Inflammatory macrophage treated with lipopolysaccharide for 1 hour (primary cell): ENCODE data around the gene SERPINA1.

ENCODE experiments used
- DNase-seq, 2 donors: peaks; one replicate each; pipeline ENCODE4 v3.0.0-alpha.2; 2020 to 2022

SERPINA1 gene

DNA sequence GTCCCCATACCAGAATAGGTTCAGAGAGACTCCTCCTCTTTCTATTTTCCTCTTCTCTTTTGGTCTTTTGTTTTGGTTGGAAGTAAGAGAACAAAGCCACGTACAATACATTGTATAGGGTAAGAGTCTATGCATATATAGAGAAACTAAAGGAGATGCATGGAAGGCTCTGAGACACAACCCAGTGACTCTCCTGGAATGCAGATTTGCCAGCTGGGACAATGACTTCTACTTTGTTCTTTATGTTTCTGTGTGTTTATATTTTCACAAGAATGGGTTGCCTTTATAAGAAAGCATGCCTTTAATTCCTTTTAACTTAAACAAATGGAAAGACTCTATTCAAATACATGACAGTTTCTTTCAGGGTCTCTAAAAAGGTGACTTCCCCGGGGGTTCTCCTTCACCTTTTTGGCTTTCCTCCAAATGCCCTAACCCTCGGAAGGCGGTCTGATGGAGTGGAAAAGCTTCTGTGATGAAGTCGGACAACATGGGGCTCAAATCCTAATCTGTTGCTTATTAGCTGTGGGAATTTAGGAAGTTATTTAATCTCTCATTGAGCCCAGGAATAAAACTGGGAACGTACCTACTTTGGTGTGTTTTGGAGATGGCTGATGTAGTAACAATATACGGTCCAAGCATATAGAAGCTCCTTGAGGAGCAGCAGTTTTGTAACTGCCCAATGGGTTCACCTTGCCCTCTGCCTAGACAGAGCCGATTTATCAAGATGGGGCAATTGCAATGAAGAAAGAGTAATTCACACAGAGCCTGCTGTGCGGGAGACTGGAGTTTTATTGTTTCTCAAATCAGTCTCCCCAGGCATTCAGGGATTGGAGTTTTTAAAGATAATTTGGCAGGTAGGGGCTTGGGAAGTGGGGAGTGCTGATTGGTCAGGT, 9.1 kb upstream of the SERPINA1 start:
- DNase-seq, result no peak

DNA sequence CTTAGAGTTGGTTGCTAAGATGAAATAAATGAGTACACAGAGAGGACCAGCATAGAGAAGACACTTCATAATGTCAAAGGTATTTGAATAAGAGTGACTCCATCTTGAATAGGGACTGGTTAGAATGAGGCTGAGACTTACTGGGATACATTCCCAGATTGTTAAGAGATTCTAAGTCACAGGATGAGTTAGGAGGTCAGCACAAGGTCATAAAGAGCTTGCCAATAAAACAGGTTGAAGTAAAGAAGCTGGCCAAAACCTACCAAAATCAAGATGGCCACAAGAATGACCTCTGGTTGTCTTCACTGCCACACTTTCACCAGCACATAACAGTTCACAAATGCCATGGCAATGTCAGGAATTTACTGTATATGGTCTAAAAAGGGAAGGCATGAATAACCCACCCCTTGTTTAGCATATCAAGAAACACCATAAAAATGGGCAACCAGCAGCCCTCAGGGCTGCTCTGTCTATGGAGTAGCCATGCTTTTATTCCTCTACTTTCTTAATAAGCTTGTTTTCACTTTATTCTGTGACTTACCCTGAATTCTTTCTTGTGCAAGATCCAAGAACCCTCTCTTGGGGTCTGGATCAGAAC, 8.3 kb upstream of the SERPINA1 start:
- no peak for DNase-seq

DNA sequence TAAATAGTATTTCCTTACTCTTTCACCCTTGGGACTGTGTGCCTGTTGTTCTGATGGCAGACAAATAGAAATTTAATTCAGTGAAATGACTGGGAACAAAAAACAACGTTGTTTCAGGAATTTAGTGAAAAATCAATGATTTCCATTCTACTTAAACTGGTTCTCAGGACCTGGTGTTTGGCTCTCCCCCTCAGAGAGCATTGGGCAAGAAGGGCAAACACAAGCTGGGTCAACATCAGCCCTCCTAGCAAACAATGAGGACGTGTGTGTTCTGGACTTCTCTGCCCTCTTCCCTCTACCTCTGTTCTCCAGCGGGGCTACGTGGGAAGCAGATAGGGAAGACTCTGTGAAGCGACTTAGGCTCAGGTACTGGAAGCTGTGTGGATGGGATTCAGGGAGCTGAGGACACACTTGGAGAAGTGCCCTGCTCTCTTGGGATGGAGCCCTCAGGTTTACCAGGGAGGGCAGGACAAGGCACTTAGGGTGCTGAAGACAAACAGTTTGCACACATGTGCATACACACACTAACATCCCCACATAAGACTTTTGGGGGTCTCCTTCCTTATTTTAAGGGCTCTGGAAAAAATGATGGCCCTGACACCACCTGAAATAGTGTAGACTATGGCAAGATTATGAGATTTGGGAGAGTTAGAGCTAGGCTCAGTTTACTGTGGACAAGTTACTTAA, 7.6 kb upstream of the SERPINA1 start:
- DNase-seq, result peak; percentile 63 to 77

DNA sequence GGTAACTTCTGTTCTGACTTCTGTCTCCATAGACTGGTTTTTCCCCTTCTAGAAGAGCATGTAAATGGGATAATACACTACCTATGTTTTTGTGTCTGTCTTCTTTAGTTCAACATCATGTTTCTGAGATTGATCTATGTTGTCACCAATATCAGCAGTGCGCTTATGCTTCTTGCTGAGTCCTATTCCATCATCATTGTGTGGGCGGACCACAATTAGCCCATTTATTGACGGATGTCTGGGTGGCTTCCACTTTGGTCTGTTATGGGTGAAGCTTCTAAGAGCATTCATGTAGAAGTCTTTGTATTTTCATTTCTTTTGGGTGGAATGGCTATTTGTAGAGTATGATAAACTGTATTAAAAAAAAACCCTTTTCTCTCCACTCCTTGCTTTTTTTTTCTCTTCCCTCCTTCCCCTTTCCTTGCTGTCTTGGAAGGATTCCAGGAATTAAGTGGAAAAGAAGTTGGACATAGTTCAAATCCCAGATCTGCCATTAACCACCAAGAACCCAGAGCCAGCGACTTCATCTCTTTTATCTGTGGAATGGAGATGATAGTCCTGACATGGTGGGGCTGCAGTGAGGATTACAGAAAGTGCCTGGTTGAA, 7.0 kb upstream of the SERPINA1 start:
- DNase-seq, result peak; percentile 88 to 90

DNA sequence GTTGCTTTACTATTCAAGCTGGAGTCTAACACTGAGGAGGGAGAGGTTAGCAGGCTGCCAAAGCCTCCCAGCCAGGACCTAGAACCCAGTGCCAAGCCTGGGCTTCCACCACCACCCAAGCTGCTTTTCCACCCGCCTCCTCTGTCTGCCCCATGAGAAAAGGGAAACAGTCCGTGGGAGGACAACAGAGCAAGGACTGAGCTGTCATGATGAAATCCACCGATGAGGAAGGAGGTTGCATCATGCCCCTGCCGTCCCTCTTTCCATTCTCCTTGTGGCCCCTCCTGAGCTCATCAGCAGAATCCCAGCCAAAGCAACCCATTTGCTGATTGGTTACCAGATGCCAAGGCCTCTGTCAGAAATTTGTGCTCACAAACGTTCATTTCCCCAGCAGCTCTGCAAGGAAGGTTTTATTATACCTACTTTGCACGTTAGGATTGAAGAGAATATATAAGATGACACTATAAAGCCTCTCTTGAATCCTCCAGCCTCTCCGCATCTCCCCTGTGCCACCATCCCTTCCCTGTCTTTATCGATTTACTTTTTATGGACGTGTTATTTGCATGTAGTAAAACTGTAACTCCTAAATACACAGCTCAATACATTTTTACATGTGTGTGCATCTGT, 6.3 kb upstream of the SERPINA1 start:
- DNase-seq, result peak; percentile 98 to 99

DNA sequence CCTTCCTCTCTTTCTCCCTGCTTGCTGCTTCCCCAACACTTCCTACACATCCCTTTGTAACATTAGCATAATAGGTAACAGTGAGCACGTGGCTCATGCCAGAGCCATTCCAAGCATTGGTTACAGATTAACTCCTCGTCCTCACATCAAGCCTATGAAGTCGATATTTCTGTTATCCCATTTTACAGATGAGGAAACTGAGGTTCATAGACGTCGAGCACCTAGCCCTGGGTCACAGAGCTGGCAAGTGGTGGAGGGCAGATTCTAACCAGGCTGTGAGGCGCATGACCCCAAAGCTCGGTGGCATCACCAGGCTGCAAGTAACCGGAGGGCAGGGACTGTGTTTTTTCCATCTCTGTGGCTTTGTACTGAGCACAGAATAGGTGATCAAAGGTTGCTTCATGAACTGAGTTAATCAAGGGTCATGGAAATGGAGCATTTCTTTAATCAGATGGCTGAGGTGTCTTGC, 5.7 kb upstream of the SERPINA1 start:
- DNase-seq, result peak in 1 of 2 donors; percentile 39

DNA sequence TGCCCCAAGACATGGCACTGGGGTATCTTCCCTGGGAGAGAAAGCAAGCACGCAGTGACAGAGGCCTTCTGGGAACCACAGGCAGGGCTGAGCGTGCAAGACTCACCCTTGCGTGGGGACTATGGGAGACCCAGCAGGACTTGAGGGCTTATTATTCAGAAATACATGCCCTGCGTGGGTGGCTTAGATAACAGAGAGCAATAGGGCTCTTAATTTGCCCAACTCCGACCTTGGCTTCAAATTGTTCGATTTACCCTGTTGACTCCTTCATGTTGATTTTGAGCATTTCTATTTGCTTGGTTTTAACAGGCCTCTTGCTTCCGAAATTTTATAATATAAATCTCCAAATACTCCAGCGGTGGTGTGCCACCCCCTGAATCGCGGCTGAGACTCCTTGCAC, 5.1 kb upstream of the SERPINA1 start:
- DNase-seq, result peak; percentile 39 to 68

DNA sequence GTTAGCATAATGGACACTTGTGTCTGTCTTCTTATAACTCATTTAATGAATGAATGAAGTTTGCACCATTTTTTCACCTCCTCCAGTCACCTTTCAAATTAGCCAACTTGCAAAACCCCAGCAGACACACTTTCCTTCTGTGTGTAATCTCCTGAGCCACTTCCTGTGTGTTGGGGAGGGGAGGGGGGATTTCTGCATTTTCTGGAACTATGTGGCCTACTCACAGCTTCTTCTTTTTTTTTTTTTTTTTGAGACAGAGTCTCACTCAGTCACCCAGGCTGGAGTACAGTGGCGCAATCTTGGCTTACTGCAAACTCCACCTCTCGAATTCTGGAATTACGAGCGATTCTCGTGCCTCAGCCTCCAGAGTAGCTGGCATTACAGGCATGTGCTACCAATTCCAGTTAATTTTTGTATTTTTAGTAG, 4.1 kb upstream of the SERPINA1 start:
- peak; percentile 91 to 98 for DNase-seq

DNA sequence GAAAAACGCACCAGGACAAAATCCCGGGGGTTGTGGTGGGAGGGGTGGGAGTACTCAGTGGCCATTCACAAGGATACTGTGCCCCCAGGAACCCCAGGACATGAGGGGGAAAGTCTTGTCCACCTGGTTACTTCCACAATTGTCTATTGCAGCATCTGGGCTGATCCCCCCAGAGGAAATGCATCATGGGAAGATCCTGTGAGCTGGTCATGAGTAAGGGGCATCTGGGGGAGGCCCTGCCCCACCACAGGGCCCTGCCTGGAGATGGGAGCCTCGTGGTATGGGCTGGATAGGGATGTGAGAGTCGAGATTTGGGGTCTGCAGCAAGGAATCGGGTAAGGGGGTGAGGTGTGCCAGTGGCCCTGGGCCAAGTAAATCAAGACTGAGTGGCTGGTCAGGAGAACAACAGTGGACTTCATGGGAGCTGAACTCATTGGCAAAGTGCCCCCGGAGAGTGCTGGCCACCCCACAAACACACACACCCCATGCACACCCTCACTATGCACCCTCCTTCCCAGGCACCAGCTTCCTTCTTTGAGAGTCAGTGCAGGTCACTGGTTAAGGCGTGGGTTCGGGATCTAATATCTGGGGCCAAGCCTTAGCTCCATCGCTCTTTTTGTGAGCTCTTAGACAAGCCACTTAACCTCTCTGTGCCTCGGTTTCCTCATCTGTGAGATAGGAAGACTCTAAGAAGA, 3.0 kb upstream of the SERPINA1 start:
- peak; percentile 68 to 81 for DNase-seq

DNA sequence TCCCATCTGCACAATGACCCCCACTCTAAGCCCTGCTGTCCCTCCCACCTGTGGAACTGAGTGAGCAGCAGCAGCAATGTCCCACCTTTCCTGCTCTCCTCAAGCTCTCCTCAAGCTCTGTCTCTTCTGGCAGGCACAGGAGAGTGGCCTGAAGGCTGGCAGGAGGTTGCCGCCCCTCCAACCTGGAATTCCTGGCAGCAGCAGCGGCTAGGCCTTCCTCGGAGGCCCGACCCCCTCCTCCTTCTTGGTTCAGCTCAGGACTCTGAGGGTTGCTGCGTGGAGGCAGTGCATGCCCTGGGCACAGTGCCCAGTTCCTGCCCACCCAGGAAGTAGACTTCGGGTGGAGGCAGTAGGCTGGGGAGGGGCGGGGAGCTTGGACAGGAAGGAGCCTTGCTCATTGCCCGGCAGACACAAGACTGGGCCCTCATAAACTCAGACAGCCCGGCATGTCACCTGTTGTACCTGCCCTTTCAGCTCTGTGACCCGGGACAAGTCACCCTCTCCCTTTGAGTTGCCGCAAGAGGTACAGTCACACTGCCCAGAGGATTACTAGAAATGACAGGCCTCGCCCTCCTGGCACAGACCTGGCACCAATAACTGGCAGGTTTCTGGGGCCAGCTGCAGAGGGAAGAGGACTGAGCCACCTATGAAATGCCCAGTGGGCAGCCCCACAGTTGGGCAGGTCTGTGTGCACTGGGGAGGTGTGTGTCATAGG, 2.1 kb upstream of the SERPINA1 start:
- peak; percentile 86 to 88 for DNase-seq

DNA sequence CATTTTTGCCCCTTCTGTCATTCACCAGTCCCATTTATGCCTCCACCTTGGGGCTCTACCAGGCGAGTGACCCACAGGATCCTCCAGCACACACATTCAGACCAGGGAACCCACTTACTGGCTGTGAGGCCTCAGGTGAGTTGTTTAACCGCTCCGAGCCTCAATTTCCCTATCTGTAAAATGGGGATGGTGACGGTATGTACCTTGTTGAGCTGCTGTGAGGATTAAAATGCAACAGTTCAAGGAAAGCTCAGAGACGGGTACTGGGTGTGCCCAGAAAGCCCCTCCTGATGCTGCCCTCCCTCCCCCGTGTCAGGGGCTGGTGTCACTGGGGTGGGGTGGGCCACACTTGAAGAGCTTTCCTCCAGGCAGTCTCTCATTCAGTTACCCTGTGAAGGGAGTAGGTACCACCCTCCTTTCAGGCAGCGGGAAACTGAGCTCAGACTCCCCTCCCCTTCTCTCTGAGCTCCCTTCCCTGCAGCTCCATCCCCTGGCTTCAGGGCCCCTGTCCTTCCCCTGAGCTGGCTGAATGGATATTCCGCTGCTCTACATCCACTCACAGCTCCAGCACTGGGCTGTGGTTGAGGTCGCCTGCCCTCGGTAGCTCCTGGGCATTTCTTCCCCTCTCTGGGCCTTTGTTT, 1.4 kb upstream of the SERPINA1 start:
- DNase-seq, result no peak

DNA sequence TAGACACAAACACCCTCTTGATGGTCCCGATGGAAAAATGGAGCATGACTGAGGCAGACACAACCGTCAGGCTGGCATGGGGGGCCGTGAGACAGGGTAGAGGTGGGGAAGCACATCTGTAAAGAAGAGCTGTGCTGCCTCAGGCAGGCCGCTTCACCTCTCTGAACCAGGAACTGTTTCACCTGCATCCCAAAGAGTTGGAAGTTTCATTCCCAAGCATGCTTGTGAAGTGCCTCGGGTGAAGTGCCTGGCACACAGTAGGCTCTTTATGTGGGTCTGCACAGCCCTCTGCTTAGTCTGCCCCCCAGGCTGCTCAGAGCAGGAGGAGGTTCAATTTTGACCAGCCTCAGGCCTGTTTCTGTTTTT, 685 bp upstream of the SERPINA1 start:
- no peak for DNase-seq

DNA sequence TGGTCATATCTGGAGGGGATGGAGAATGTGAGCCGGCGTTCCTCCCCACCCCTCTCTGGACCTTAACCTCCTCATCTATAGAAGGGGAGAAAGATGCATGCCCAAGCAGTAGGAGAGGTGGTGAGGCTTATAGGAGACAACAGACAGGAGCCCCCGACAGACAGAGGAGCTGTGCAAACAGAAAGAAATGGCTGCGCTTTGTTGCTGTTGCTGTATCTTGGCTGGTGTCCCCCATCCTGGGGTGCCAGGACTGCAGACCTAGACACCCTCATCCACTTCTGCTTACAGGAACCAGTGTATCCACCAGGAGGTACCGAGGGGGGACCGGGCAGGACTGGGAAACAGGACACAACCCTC, 397 bp downstream of the SERPINA1 start:
- DNase-seq, result no peak

DNA sequence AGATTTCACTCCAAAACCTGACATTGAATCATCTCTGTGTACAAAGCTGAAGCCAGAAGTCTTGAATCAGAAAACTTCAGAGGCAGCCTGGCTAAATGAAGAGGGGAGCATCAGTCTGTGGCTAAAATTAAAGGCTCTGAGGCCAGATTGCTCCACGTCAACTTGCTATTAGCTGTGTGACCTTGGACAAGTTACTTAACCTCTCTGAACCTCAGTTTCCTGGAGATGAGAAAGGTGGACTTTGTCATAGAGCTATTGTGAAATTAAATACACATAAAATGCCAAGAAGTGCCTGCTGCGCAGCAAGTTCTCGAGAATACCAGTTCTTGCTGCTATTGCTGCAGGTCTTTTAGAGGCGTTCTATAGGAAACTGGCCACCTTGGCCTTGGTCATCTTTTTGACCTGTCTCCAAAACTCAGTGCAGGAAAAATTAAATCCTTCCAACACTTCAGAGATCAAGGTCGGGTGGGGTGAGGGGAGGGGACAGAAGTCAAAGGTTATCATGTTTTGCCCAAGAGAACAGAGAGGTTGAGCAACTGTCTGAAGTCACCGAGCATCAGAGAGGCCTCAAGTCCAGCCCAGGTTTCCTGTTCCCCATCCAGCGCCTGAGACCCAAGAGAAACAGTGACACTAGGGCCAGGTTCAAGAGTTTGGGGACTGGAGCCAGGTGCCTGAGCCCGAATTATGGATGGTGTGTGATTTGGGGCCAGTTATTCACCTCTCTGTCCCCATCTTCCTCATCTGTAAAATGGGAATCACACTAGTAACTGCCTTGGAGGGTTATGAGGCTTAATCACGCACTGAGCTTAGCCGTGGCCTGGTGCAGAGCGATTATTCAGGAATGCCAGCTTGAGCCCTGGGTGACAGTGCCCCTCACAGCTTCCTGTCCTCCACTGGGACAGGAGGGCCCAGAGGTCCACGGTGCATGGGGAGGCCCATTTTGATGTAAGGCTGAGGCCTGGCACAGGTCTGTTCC, 1.1 kb downstream of the SERPINA1 start:
- DNase-seq, result peak in 1 of 2 donors; percentile 62

DNA sequence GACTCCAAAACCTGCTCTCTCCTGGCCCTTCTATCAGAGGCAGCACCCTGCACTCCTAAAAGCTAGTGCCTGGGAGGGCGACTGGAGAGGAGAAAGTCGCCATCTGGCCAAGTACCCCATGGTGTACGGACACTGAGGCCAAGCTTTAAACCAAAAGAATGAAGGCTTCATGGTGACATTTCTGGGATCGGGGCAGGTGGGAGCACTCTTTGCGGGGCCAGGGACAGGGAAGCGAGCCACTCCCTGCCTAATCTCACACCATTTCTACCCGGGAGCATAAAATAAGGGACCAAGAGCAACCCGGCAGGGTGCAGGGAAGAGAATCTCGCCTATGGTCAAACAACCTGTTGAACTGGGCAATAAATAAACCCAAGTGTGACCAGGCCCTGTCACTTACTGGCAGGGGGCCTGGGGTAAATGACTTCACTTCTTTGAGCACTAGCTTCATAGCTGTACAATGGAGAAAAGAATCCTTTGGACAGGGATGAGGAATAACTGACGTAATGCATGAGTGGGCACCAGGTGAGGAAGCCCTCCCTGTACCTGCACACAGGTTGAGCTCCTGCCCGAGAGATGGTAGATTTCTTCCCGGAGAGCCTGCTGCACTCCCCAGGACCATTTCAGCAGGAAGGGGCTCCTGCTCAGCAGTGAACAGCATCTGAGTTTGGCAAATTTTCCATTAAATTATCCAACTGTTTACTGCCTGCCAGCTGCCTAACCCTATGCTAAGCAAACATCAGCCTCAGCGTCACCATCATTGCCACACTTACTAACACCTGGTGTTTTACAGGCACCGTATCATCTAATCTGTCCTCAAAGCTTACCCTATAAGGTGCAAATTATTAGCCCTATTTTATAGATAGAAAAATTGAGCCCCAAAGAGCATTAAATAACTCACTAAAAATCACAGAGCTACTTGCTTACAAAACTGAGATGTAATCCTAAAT, 2.0 kb downstream of the SERPINA1 start:
- DNase-seq, result no peak

DNA sequence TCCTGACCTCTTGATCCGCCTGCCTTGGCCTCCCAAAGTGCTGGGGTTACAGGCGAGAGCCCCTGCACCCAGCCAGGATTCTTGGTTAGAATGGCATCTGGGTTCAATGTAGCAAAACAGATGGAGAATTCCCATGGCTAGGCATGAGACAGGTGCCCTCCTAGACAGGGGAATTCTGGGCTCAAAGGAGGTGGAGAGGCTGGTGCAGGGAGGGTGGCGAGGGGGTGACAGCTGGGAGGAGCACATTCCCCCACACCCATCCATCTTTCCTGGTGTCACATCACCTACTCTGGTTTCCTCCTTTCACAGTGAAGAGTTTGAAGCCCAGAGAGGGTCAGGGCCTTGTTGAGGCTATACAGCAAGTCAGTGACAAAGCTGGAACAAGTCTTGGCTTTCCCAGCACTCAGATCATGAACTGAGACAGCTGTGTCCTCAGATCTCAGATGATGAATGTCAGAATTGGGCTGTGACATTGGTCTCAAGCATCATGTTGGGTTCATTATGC, 2.8 kb downstream of the SERPINA1 start:
- DNase-seq, result no peak

DNA sequence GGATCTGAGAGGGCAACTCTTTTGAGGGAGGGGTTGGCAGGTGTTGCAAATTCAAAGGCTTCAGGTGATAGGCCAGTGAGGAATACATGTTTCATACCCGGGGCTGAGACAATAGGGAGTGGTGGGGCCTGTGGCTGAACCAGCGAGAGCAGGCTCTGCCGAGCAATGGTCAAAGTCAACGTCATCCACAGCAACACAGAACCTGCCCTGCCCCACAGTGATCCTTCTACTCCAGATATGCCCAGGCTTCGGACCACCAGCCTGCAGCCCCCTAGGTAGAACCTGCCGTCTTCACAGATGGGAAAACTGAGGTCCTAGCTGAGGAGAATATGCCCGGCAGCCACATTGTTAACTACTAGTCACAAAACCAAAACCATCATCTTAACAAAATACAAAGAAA, 4.1 kb downstream of the SERPINA1 start:
- DNase-seq, result no peak

DNA sequence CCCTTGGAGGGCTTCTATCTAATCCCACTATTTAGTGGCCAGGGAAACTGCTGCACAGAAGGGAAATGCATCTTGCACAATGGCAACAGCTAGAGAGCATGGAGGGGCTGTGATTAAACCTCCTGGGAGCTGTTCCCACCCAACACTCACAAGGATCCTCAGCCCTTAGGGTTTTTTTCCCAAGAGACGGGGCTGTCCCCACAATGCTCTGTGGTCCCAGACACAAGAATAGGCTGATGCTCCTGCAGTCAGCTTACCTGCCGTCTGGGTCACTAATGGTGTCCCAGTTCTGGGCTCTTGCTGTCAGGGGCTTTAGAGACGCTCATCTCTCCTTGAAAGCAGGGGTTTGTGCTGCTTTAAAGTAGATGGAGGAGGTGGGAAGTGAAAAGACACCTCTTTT, 4.6 kb downstream of the SERPINA1 start:
- DNase-seq, result no peak
